Smooth muscle cell (in vitro differentiated cells): ENCODE results near the gene ENG. TPM values are rescaled to one million over a fixed set of nuclear protein-coding genes. Genes with fewer than 3 reads are reported as not detected.

Source experiments
- DNase-seq: peaks from one replicate; lab custom pipeline; 2025; ENCODE audit not compliant: unreplicated experiment; lab: John Stamatoyannopoulos, UW
- H2AFZ ChIP-seq: fragments of 200-600 bp; sonication (generic); 2 replicates; pipeline ENCODE4 v1.6.0; 2016; ENCODE audit warnings: antibody characterized with exemption, low read depth, mild to moderate bottlenecking
- H3F3A ChIP-seq: fragments of 200-600 bp; sonication (generic); 2 replicates; pipeline ENCODE4 v1.6.0; 2017; ENCODE audit warnings: antibody characterized with exemption, low read depth
- H3K27ac ChIP-seq: fragments of 200-600 bp; sonication (generic); 2 replicates; pipeline ENCODE4 v1.5.1; 2016; ENCODE audit warnings: low read depth, mild to moderate bottlenecking
- H3K27me3 ChIP-seq: fragments of 200-600 bp; sonication (generic); 2 replicates; pipeline ENCODE4 v1.6.1; 2016; ENCODE audit warnings: low read depth, mild to moderate bottlenecking
- H3K36me3 ChIP-seq: fragments of 200-600 bp; sonication (generic); 2 replicates; pipeline ENCODE4 v1.5.1; 2016; ENCODE audit warnings: low read depth
- H3K4me1 ChIP-seq: fragments of 200-600 bp; sonication (generic); 2 replicates; pipeline ENCODE4 v1.5.1; 2016; ENCODE audit warnings: low read depth
- H3K4me2 ChIP-seq: fragments of 200-600 bp; sonication (generic); 2 replicates; pipeline ENCODE4 v1.6.0; 2016; ENCODE audit warnings: mild to moderate bottlenecking
- H3K4me3 ChIP-seq: fragments of 200-600 bp; sonication (generic); 2 replicates; pipeline ENCODE4 v1.5.1; 2016; ENCODE audit warnings: mild to moderate bottlenecking
- H3K79me2 ChIP-seq: fragments of 200-600 bp; sonication (generic); 2 replicates; pipeline ENCODE4 v1.6.0; 2016; ENCODE audit warnings: low read depth, mild to moderate bottlenecking
- H3K9ac ChIP-seq: fragments of 200-600 bp; sonication (generic); 2 replicates; pipeline ENCODE4 v1.6.0; 2016; ENCODE audit warnings: low read depth
- H3K9me3 ChIP-seq: fragments of 200-600 bp; sonication (generic); replicated peaks from 2 replicates; pipeline ENCODE4 v1.5.1; 2016; ENCODE audit warnings: low read depth
- H4K20me1 ChIP-seq: fragments of 200-600 bp; sonication (generic); 2 replicates; pipeline ENCODE4 v1.6.0; 2016; ENCODE audit warnings: low read depth
- CTCF ChIP-seq: fragments of 200-600 bp; sonication (generic); IDR thresholded peaks from 2 replicates; pipeline ENCODE4 v1.5.1; 2017; ENCODE audit warnings: borderline replicate concordance, mild to moderate bottlenecking, antibody characterized with exemption; ENCODE audit not compliant: insufficient read depth, poor library complexity, severe bottlenecking
- WGBS: methylation state at CpG from one replicate; pipeline ENCODE4 v1.1.7; 2016; ENCODE audit warnings: low lambda C conversion rate; 5-methylcytosine and 5-hydroxymethylcytosine counted together
- polyA plus RNA-seq: library from polyadenylated mRNA; unstranded; fragments of >200 nt; fragmentation: Nextera tagmentation; extraction: Ambion mirVana; gene quantifications from 2 replicates; pipeline ENCODE4 v1.2.1, GENCODE V29; 2016
- total RNA-seq: library from RNA; depleted of rRNA; stranded (reverse); fragments of >200 nt; gene quantifications from 2 replicates; pipeline ENCODE4 v1.2.3, GENCODE V29; 2014

ENG gene
- total and polyA plus RNA-seq, 2 experiments from 2014 or later, result 12.6 to 54.1 TPM

DNA sequence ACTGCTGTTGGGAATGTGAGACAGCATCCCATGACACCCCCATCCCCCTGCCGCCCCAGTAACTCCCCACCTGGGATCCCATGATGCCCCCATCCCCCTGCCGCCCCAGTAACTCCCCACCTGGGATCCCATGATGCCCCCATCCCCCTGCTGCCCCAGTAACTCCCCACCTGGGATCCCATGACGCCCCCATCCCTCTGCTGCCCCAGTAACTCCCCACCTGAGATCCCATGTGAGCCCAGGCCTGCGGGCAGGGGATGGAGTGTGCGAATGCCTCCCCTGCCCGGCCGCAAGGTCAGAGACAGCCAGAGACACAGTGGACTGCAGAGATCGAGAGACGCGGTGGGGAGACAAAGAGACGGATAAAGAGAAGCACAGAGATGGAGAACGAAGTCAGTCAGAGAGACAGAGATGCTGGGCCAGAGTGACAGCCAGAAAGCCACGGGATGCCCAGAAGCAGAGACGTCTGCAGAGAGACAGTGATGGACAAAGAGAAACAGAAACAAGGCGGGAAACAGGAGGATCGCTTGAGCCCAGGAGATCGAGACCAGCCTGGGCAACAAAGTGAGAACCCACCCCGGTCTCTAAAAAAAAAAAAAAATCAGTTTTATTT lies 77.0 kb downstream of the ENG start:
- no peak overlapping the region for H3K27ac ChIP-seq
- H3F3A ChIP-seq, result no peaks in the 10 kb centered on the region
- no peak overlapping the region for H3K4me3 ChIP-seq
- H3K9me3 ChIP-seq, result no peaks in the 10 kb centered on the region
- WGBS, result 96% methylated on average over 16 of the region's 18 CpGs
- no peak for TF ChIP-seq CTCF
- no peak overlapping the region for H3K4me2 ChIP-seq
- no peaks in the 10 kb centered on the region for H3K79me2 ChIP-seq
- H3K27me3 ChIP-seq, result no peaks in the 10 kb centered on the region
- H3K9ac ChIP-seq, result no peak overlapping the region
- no peak for DNase-seq
- H3K36me3 ChIP-seq, result no peaks in the 10 kb centered on the region
- no peak overlapping the region for H2AFZ ChIP-seq
- no peaks in the 10 kb centered on the region for H4K20me1 ChIP-seq
- H3K4me1 ChIP-seq, result no peaks in the 10 kb centered on the region

DNA sequence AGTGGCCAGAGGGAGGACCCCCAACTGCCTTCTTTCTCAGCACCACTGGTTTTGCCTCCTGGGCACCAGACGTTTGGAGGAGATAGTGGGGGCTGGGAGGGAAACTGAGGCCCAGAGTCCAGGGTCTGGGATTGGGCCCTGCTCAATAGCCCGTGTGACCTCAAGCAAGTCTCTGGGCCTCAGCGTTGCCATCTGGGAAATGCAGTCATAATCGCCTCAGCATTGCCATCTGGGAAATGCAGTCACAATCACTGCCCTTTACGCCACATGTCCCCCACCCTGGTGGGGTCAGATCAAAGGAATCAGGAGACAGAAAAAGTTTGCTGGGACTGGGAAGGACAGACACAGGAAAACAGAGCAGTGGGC lies 77.6 kb downstream of the ENG start:
- Histone ChIP-seq H3K4me3 (no peak overlapping the region), H3K79me2 (no peaks in the 10 kb centered on the region), H3K4me2 (no peak overlapping the region), H3K27ac (no peak overlapping the region), H3K9ac (no peak overlapping the region), H3K9me3 (no peaks in the 10 kb centered on the region), H3K4me1 (no peaks in the 10 kb centered on the region), H4K20me1 (no peaks in the 10 kb centered on the region), H2AFZ (no peak overlapping the region), H3K27me3 (no peaks in the 10 kb centered on the region), H3K36me3 (no peaks in the 10 kb centered on the region), H3F3A (no peaks in the 10 kb centered on the region)
- 89% methylated on average over 5 of the region's 5 CpGs for WGBS
- DNase-seq, result no peak
- TF ChIP-seq CTCF, result no peak

DNA sequence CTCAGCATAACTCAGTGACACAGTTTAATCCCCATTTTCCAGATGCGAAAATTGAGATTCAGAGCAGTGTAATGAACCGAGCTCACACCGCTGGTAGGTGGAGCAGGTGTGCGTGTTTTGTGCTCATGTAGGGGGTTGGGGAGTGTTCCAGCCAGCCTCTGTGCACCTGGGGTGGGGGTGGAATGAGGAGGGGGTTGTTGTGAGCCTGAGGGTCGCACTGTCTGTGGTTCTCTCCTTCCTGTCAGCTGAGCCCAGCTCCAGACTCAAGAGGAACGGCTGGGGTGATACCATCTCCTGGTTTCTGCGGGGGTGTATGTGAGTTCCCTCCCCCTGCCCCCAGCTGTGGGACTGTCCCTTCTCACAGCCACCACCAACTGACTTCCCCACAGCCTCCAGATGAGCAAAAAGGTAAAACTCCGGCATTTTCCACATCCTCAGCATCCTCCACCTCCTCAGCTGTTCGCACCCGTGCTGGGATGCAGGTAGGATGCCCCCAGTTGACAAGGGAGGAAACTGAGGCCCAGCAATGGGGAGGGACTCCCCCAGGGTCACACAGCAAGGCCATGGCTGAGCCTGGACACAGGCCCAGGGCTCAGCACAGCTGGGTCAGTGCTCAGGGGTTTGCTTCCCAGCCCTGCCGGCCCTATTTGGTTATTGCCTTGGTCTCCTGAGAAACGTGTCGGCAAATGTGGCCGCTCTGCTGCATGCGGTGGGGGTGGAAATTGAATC lies 78.1 kb downstream of the ENG start:
- Histone ChIP-seq H3K4me1 (peaks cover 3% of the 10 kb centered on the region), H3K4me2 (no peak overlapping the region), H3K9me3 (no peaks in the 10 kb centered on the region), H4K20me1 (no peaks in the 10 kb centered on the region), H3K36me3 (no peaks in the 10 kb centered on the region), H3K9ac (no peak overlapping the region), H3K27me3 (no peaks in the 10 kb centered on the region), H3F3A (no peaks in the 10 kb centered on the region), H2AFZ (no peak overlapping the region), H3K79me2 (no peaks in the 10 kb centered on the region), H3K4me3 (no peak overlapping the region), H3K27ac (no peak overlapping the region)
- 75% methylated on average over 15 of the region's 15 CpGs for WGBS
- no peak for DNase-seq
- no peak for TF ChIP-seq CTCF

DNA sequence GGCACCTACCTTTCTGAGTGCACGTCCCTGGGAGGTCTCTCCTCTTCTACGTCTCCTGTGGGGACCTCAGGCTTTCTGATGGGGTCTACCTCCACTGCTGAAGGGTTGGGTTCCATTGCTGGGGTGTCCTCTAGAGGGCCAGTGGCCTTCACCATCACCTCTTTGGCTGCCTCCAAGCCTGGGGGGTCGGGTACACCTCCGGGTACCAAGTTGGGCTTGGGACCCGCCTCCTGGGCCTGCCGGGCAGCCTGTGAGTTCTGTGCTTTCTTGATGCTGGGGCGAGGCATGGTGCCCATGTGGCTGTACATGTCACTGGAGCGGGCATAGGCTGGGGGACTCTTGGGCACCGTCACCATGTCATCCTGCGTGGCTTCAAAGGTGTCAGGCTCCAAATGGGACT lies 80.5 kb downstream of the ENG start:
- WGBS, result 95% methylated on average over 10 of the region's 10 CpGs

More for the DNA sequence above, 80.5 kb downstream of the ENG start:
- peaks cover 8% of the 10 kb centered on the region for H3K4me1 ChIP-seq
- no peak overlapping the region for H3K9ac ChIP-seq
- H4K20me1 ChIP-seq, result no peaks in the 10 kb centered on the region
- no peaks in the 10 kb centered on the region for H3K27me3 ChIP-seq
- H3K9me3 ChIP-seq, result no peaks in the 10 kb centered on the region
- no peak for TF ChIP-seq CTCF
- H3K36me3 ChIP-seq, result no peaks in the 10 kb centered on the region
- no peaks in the 10 kb centered on the region for H3F3A ChIP-seq
- no peak overlapping the region for H3K4me3 ChIP-seq
- no peak overlapping the region for H2AFZ ChIP-seq
- no peak overlapping the region for H3K27ac ChIP-seq
- no peaks in the 10 kb centered on the region for H3K79me2 ChIP-seq
- no peak overlapping the region for H3K4me2 ChIP-seq
- no peak for DNase-seq
